ENCODE results near the gene NPTXR. TPM values are rescaled to one million over a fixed set of nuclear protein-coding genes. Genes with fewer than 3 reads are reported as not detected.

The NPTXR gene
- total and polyA plus RNA-seq, 2 donors (not counting 1 experiment from before 2014, with no cell fraction given), result 1.0 to 2.0 TPM

- H4K20me1 ChIP-seq (ENCODE audit: control insufficient read depth, extremely low read depth, insufficient read depth, low read length), result no peaks in the 10 kb centered on the region
- H3K79me2 ChIP-seq (ENCODE audit: control insufficient read depth, insufficient read depth, low read length), result no peaks in the 10 kb centered on the region
- TF ChIP-seq EZH2 (IDR thresholded peaks at IDR 0.05; ENCODE audit: low read length, missing control alignments) (no peak), CTCF (conservative IDR thresholded peaks at IDR 0.05 in 1 of 2, IDR thresholded peaks at IDR 0.05 in 1 of 2; ENCODE audit: low read depth in 1 of 2, low read length in 2 of 2) (no peak)
- H3K27ac ChIP-seq (ENCODE audit: insufficient read depth, low read length), result no peak overlapping the region
- no peak overlapping the region for H3K4me2 ChIP-seq (ENCODE audit: extremely low read depth, insufficient read depth, low read length)
- no peaks in the 10 kb centered on the region for H3K9me3 ChIP-seq (ENCODE audit: control insufficient read depth, insufficient read depth, low read depth, low read length)
- no peak overlapping the region for H3K9ac ChIP-seq (ENCODE audit: insufficient read depth, low read length)
- H2AFZ ChIP-seq (ENCODE audit: low read length), result no peak overlapping the region
- no peak for DNase-seq (ENCODE audit: low read depth in 2 of 2)
- no peak overlapping the region for H3K4me3 ChIP-seq (replicated peaks in 1 of 4; ENCODE audit: control extremely low read depth in 1 of 4, insufficient read depth in 1 of 4, low read depth in 3 of 4, low read length in 4 of 4)
- peaks cover 24% of the 10 kb centered on the region for H3K27me3 ChIP-seq (ENCODE audit: control insufficient read depth, insufficient read depth, low read length)
- H3K4me1 ChIP-seq (ENCODE audit: control insufficient read depth, extremely low read depth, insufficient read depth, low read length), result no peaks in the 10 kb centered on the region
- no peaks in the 10 kb centered on the region for H3K36me3 ChIP-seq (ENCODE audit: control insufficient read depth, insufficient read depth, low read length)
Observed at GRCh38 chr22:38840129-38840528, 3.7 kb downstream of the NPTXR start.

- no peak overlapping the region for H3K9ac ChIP-seq (ENCODE audit: insufficient read depth, low read length)
- no peak overlapping the region for H2AFZ ChIP-seq (ENCODE audit: low read length)
- no peaks in the 10 kb centered on the region for H4K20me1 ChIP-seq (ENCODE audit: control insufficient read depth, extremely low read depth, insufficient read depth, low read length)
- peaks cover 21% of the 10 kb centered on the region for H3K27me3 ChIP-seq (ENCODE audit: control insufficient read depth, insufficient read depth, low read length)
- H3K27ac ChIP-seq (ENCODE audit: insufficient read depth, low read length), result no peak overlapping the region
- no peak for DNase-seq (ENCODE audit: low read depth in 2 of 2)
- TF ChIP-seq CTCF (conservative IDR thresholded peaks at IDR 0.05 in 1 of 2, IDR thresholded peaks at IDR 0.05 in 1 of 2; ENCODE audit: low read depth in 1 of 2, low read length in 2 of 2), result no peak
- TF ChIP-seq EZH2 (IDR thresholded peaks at IDR 0.05; ENCODE audit: low read length, missing control alignments), result no peak
- H3K4me3 ChIP-seq (replicated peaks in 1 of 4; ENCODE audit: control extremely low read depth in 1 of 4, insufficient read depth in 1 of 4, low read depth in 3 of 4, low read length in 4 of 4), result no peak overlapping the region
- H3K4me2 ChIP-seq (ENCODE audit: extremely low read depth, insufficient read depth, low read length), result no peak overlapping the region
- H3K4me1 ChIP-seq (ENCODE audit: control insufficient read depth, extremely low read depth, insufficient read depth, low read length), result no peaks in the 10 kb centered on the region
- H3K79me2 ChIP-seq (ENCODE audit: control insufficient read depth, insufficient read depth, low read length), result no peaks in the 10 kb centered on the region
- no peaks in the 10 kb centered on the region for H3K9me3 ChIP-seq (ENCODE audit: control insufficient read depth, insufficient read depth, low read depth, low read length)
- H3K36me3 ChIP-seq (ENCODE audit: control insufficient read depth, insufficient read depth, low read length), result no peaks in the 10 kb centered on the region
Observed at GRCh38 chr22:38839686-38840085, 4.1 kb downstream of the NPTXR start.

GRCh38 chr22:38837414-38837928 lies 6.4 kb downstream of the NPTXR start:
- Histone ChIP-seq H3K36me3 (ENCODE audit: control insufficient read depth, insufficient read depth, low read length) (no peaks in the 10 kb centered on the region), H3K27ac (ENCODE audit: insufficient read depth, low read length) (no peak overlapping the region), H2AFZ (ENCODE audit: low read length) (no peak overlapping the region), H3K4me1 (ENCODE audit: control insufficient read depth, extremely low read depth, insufficient read depth, low read length) (no peaks in the 10 kb centered on the region), H4K20me1 (ENCODE audit: control insufficient read depth, extremely low read depth, insufficient read depth, low read length) (no peaks in the 10 kb centered on the region), H3K9me3 (ENCODE audit: control insufficient read depth, insufficient read depth, low read depth, low read length) (no peaks in the 10 kb centered on the region), H3K27me3 (ENCODE audit: control insufficient read depth, insufficient read depth, low read length) (peaks cover 8% of the 10 kb centered on the region), H3K79me2 (ENCODE audit: control insufficient read depth, insufficient read depth, low read length) (no peaks in the 10 kb centered on the region), H3K4me2 (ENCODE audit: extremely low read depth, insufficient read depth, low read length) (no peak overlapping the region), H3K9ac (ENCODE audit: insufficient read depth, low read length) (no peak overlapping the region), H3K4me3 (replicated peaks in 1 of 4; ENCODE audit: control extremely low read depth in 1 of 4, insufficient read depth in 1 of 4, low read depth in 3 of 4, low read length in 4 of 4) (no peak overlapping the region)
- TF ChIP-seq CTCF (conservative IDR thresholded peaks at IDR 0.05 in 1 of 2, IDR thresholded peaks at IDR 0.05 in 1 of 2; ENCODE audit: low read depth in 1 of 2, low read length in 2 of 2), result no peak
- no peak for DNase-seq (ENCODE audit: low read depth in 2 of 2)
